Skeletal muscle tissue (tissue), 4 donors: ENCODE results near the gene CCDC60. TPM values are rescaled to one million over a fixed set of nuclear protein-coding genes. Genes with fewer than 3 reads are reported as not detected.

ENCODE experiments used
- H3K27ac ChIP-seq: one replicate; pipeline ENCODE4 v1.7.0; 2013; ENCODE audit warnings: mild to moderate bottlenecking, low read depth, low read length, inconsistent platforms
- H3K27me3 ChIP-seq, 3 donors: one replicate each; pipeline ENCODE4 v1.7.0; 2013; ENCODE audit warnings: low read length in 3 of 3; ENCODE audit not compliant: control insufficient read depth in 3 of 3, insufficient read depth in 3 of 3
- H3K36me3 ChIP-seq, 3 donors: one replicate each; pipeline ENCODE4 v1.7.0; 2013; ENCODE audit warnings: low read length in 3 of 3; ENCODE audit not compliant: control insufficient read depth in 3 of 3, insufficient read depth in 3 of 3
- H3K4me1 ChIP-seq, 3 donors: one replicate each; pipeline ENCODE4 v1.7.0; 2013; ENCODE audit warnings: low read length in 3 of 3, mild to moderate bottlenecking in 3 of 3; ENCODE audit not compliant: control insufficient read depth in 3 of 3, insufficient read depth in 3 of 3
- H3K4me3 ChIP-seq, 3 donors: one replicate each; pipeline ENCODE4 v1.7.0; 2013; ENCODE audit warnings: low read length in 3 of 3
- H3K9ac ChIP-seq, 3 donors: one replicate each; pipeline ENCODE4 v1.7.0; 2013; ENCODE audit warnings: low read length in 3 of 3, mild to moderate bottlenecking in 3 of 3, moderate library complexity in 2 of 3, low read depth in 1 of 3
- H3K9me3 ChIP-seq, 3 donors: one replicate each; pipeline ENCODE4 v1.7.0; 2013; ENCODE audit warnings: low read length in 3 of 3; ENCODE audit not compliant: control insufficient read depth in 3 of 3
- total RNA-seq: library from RNA; depleted of rRNA; stranded (reverse); fragments of >200 nt; gene quantifications from one replicate; pipeline ENCODE4 v1.2.3, GENCODE V29; 2014
- donor health status: Osteomylitis.

The CCDC60 gene
- total RNA-seq, 1 donor from 2014 or later: not detected

DNA sequence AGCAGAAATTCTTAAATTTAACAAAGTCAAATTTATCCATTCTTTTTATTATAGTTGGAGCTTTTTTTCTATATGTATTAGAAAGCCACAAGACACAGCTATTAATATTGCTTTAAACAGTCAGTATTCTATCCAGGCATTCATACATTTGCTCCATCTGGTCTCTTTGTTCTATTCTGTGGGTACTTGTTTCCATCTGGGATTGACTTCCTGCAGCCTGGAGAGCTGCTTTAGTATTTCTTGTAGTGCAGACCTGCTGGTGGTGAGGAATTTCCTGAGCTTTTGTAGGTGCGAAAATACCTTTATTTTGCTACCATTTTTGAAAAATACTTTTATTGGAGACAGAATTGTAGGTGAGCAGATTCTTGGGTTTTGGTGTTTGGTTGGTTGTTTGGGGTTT, 29.0 kb downstream of the CCDC60 start:
- peaks cover 0 to 2% (median 0%) of the 10 kb centered on the region in 3 donors for H3K9me3 ChIP-seq
- no peak overlapping the region for H3K27ac ChIP-seq
- H3K36me3 ChIP-seq: no peaks in the 10 kb centered on the region
- H3K9ac ChIP-seq: no peak overlapping the region
- H3K4me1 ChIP-seq: no peaks in the 10 kb centered on the region
- H3K27me3 ChIP-seq: no peaks in the 10 kb centered on the region
- H3K4me3 ChIP-seq: no peak overlapping the region

DNA sequence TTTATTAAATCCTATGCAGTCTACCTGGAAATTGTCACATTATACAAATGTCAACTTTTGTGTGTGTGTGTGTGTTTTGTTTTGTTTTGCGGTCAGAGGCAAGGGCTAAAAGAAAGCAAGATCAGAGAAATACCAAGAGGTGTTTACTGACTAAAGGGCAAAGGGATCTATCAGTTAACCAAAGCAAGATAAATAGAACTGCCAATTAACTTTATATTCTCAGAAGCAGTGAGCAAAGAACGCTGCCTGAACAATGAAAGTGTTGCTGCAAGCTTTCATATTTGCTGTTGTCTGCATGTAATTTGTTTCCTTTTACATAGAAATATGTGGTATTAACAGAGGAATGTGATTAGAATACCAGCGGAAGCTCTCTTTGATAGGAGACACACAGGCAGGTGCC, 30.9 kb downstream of the CCDC60 start:
- H3K9me3 ChIP-seq: no peaks in the 10 kb centered on the region
- no peaks in the 10 kb centered on the region for H3K27me3 ChIP-seq
- no peaks in the 10 kb centered on the region for H3K4me1 ChIP-seq
- H3K9ac ChIP-seq: no peak overlapping the region
- H3K36me3 ChIP-seq: no peaks in the 10 kb centered on the region
- H3K4me3 ChIP-seq: no peak overlapping the region
- H3K27ac ChIP-seq: no peak overlapping the region

DNA sequence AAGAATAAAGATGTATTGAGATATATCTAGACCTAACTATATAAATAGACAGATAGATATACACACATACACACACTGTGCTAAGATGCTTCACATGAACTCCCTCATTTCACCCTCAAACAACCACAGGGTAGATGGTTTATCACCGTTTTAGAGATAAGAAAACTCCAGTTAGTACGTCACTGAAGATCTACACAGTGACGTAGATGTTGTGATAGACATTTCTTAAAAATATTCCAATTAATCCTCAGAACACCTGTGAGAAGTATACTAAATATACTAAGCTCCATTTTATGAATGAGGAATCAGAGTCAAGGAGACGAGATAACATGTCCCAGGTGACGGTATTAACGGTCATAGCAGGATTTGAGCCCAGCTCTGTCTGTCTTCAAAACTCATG, 31.5 kb downstream of the CCDC60 start:
- Histone ChIP-seq H3K9me3 (no peaks in the 10 kb centered on the region), H3K27ac (no peak overlapping the region), H3K4me3 (no peak overlapping the region), H3K4me1 (no peaks in the 10 kb centered on the region), H3K36me3 (no peaks in the 10 kb centered on the region), H3K9ac (no peak overlapping the region), H3K27me3 (no peaks in the 10 kb centered on the region)

DNA sequence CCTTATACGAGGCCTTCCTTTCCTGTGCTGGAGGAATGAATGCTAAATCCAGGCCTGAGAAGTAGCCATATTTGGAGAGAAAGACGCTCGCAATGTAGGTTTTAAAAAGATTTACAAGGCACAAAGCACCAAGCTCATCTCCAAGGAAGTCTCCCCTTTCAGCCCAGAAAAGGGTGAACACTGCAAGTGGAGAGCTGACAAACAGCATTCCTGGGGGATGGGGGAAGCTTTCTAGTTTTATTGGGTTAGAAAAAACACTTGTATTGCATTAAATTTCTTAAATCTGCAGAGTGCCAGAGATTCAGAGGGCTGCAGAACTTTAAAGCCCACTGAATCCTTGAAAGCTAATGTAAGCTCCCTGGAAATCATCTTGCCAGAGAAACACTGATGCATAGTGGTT, 34.6 kb downstream of the CCDC60 start:
- no peak overlapping the region for H3K9ac ChIP-seq
- H3K36me3 ChIP-seq: no peaks in the 10 kb centered on the region
- H3K27ac ChIP-seq: no peak overlapping the region
- no peaks in the 10 kb centered on the region for H3K4me1 ChIP-seq
- H3K27me3 ChIP-seq: no peaks in the 10 kb centered on the region
- no peak overlapping the region for H3K4me3 ChIP-seq
- no peaks in the 10 kb centered on the region for H3K9me3 ChIP-seq

DNA sequence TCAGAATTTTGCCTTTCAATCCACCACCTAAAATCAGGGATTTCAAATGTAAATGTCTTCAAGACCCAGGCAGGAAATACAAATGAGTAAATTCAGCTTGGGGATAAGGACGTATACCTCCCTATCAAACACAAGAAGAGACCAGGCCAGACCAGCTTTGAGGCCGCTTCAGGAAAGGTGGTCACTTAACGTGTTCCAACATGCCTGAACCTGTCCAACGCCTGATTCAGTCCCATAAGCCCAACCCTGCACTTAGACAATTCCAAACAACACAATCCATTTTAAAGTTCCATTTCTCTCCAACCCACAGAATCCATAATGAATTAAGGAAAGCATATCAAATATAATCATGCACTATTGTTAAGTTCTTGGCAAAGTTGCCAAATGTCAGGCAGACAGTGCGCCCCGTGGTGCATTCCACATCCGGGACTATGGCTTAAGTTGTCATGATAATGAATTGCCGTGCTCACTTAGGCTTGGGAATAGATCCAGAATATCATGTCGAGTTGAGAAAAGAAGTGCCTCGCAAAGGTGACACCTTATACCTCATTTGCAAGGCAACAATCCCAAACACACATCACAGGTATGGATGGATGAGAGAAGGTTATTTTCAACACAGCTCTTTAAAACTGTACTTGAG, 35.5 kb downstream of the CCDC60 start:
- H3K4me3 ChIP-seq: no peak overlapping the region
- no peaks in the 10 kb centered on the region for H3K36me3 ChIP-seq
- no peaks in the 10 kb centered on the region for H3K4me1 ChIP-seq
- no peaks in the 10 kb centered on the region for H3K27me3 ChIP-seq
- H3K9me3 ChIP-seq: no peaks in the 10 kb centered on the region
- H3K27ac ChIP-seq: no peak overlapping the region
- H3K9ac ChIP-seq: no peak overlapping the region

DNA sequence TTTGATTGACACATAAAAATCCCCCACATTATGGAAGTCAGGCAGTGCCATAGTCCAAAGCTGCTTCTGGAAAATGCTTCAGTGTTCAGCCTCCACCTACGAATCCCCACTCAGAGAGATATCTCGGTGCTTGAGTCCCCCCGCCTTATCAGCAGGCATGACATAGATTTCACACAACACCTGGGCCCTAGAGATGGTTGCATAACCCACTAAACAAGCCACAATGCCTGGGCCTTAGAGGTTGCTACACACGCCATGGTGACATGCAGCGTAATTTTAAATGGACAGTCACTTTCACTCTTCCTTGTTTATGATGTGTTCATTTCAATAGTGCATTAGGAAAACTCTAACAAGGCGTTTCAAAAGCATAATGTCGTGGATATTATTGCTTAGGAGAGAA, 38.0 kb downstream of the CCDC60 start:
- no peaks in the 10 kb centered on the region for H3K36me3 ChIP-seq
- no peaks in the 10 kb centered on the region for H3K4me1 ChIP-seq
- H3K27me3 ChIP-seq: no peaks in the 10 kb centered on the region
- no peaks in the 10 kb centered on the region for H3K9me3 ChIP-seq
- no peak overlapping the region for H3K4me3 ChIP-seq
- no peak overlapping the region for H3K9ac ChIP-seq
- no peak overlapping the region for H3K27ac ChIP-seq

DNA sequence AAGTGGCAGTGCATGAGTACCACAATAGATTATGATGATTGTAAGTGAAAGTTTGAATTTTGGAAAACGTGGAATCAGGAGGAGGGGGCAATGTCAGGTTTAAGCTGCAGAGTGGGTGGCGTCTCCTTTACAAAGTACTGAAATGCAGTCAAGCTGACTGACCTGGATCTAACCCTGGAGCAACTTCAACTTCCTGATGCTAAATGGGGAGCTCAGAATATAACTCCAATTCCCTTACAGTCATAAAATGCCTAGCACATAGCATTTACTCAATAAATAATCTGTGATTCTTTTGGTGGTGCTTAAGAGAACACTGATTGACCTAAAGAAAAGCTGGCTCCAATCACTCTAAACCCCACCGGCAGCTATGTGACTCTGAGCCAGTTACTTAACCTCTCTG, 38.5 kb downstream of the CCDC60 start:
- H3K27ac ChIP-seq: no peak overlapping the region
- no peaks in the 10 kb centered on the region for H3K4me1 ChIP-seq
- no peak overlapping the region for H3K4me3 ChIP-seq

DNA sequence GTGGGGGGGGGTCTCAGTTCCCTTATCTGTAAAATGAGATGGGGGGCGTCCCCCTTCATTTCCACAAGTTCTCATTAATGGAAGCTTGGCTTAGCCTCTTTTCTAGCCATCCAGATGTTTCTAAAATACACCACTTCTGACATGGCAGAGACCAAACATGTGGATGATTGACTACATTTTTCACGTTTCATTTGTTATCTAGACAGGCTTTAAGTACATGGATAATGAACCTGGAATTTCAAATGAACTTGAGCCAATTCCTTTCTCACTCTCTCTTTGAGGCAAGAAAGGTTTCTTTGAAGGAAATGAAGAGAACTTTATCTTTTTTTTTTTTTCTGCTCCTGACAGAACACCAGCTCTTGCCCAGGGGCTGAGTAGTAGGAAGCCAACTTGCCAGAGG, 39.1 kb downstream of the CCDC60 start:
- Histone ChIP-seq H3K4me3 (no peak overlapping the region), H3K36me3 (no peaks in the 10 kb centered on the region), H3K4me1 (peaks cover 0 to 4% (median 1%) of the 10 kb centered on the region in 3 donors), H3K27ac (no peak overlapping the region), H3K27me3 (no peaks in the 10 kb centered on the region), H3K9me3 (no peaks in the 10 kb centered on the region), H3K9ac (no peak overlapping the region)

More for the DNA sequence above, 38.5 kb downstream of the CCDC60 start:
- no peaks in the 10 kb centered on the region for H3K36me3 ChIP-seq
- no peak overlapping the region for H3K9ac ChIP-seq
- no peaks in the 10 kb centered on the region for H3K9me3 ChIP-seq
- no peaks in the 10 kb centered on the region for H3K27me3 ChIP-seq

DNA sequence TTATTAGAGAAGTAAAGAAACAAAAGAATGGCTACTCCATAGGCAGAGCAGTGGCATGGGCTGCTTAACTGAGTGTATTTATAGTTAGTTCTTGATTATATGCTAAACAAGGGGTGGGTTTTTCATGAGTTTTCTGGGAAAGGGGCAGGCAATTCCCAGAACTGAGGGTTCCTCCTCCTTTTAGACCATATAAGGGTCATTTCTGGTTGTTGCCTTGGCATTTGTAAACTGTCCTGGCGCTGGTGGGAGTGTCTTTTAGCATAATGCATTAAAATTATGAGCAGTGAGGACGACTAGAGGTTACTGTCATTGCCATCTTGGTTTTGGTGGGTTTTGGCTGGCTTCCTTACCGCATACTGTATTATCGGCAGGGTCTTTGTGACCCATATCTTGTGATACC, 40.1 kb downstream of the CCDC60 start:
- no peak overlapping the region for H3K4me3 ChIP-seq
- no peak overlapping the region for H3K27ac ChIP-seq
- peaks cover 3 to 10% (median 4%) of the 10 kb centered on the region in 3 donors for H3K4me1 ChIP-seq
- no peaks in the 10 kb centered on the region for H3K27me3 ChIP-seq
- H3K36me3 ChIP-seq: no peaks in the 10 kb centered on the region
- H3K9ac ChIP-seq: no peak overlapping the region
- H3K9me3 ChIP-seq: no peaks in the 10 kb centered on the region

DNA sequence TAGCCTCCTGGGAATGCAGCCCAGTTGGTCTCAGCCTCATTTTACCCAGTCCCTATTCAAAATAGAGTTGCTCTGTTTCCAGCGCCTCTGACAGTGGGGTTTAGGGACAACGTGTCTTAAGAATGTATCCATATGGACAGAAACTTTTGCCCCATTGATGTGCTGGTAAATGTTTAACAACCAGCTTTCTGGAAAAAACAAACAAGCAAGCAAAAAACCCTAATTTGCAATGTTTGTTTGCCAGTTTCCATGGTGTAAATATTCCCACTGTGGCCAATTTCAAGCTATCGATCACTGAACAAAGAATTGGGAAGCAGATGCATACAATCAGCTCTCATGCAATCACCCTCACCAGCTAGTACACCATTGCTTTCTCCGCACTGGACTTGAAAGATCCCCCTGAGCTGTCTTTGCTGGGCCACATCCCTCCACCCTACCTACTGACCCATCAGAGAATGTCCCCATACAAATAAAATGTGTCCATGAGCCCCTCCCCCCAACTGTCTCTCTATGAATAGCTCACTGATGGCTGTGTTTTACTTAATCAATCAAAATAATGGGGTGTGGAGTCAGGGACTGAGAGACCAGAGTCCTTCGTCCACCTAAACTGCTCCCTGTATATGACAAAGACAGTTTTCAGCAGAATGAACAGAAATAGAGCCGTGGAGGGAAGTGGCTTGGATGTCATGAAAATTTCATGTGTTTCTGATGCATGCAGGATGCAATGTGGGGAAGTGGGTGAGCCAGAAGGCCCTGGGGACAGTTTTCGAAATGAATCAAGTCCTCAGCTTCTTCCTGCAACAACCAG, 40.8 kb downstream of the CCDC60 start:
- no peak overlapping the region for H3K4me3 ChIP-seq
- H3K36me3 ChIP-seq: no peaks in the 10 kb centered on the region
- H3K4me1 ChIP-seq: peaks cover 3 to 10% (median 4%) of the 10 kb centered on the region in 3 donors
- no peaks in the 10 kb centered on the region for H3K9me3 ChIP-seq
- H3K9ac ChIP-seq: no peak overlapping the region
- H3K27ac ChIP-seq: no peak overlapping the region
- H3K27me3 ChIP-seq: no peaks in the 10 kb centered on the region
